Stimulated activated CD4-positive, alpha-beta T cell treated with anti-CD3 and anti-CD28 coated beads, TNF-alpha, amount 100 ng/mL, for 1 hour (primary cell): ENCODE results near the gene WEE2.
"Not testable (repeated sequence)": the region's sequence is repeated elsewhere in the genome, so short reads cannot be mapped to it uniquely, and the experiment has no call there.

Experiments used
- DNase-seq, 3 donors: peaks; one replicate each; pipeline ENCODE4 v3.0.0-alpha.2; 2020; ENCODE audit warnings: low read depth in 3 of 3, low spot score in 1 of 3

The WEE2 gene

DNA sequence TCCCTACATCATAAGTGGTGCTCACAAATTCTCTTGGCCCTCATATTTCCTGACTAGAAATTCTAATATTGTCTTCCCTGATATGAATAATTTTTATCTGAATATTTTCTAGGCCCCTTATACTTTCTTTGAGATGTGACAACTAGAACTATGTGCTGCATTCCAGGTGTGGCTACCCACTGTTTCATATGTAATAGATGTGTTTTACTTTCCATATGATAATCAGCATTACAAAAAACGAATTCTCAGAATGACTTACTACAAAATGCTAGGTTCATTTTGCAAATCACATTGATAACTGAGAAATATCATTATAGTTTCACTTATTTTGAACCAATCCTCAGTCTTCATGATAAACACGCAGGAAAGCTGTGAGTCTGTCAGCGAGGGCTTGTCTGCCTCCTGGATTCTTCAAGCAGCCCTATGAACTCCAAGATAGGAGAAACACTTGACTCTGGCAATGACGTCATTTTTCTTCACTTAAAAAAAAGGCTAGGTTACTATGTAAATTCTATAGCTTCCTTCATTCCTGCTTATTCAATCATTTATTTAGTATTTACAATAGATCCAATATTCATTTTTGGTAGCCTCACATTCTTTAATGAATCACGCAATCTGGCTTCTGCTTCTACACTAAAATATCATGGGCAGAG lies 4.6 kb downstream of the WEE2 start:
- DNase-seq = no peak

DNA sequence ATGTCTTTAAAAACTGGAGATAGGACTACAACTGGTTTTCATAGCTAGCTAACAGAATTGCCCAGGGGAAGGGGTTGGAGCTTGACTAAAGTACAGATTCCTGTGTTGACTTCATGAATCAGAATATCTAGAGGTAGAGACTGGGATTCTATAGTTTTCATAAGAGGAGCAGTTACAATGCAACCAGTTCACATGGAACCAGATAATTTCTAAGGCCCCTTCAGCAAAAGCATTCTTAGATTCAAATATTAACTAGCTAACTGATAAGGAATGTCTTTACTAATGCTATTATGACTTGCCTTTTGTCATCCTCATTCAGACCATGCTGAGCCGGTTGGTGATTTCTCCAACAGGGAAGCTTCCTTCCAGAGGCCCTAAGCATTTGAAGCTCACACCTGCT lies 5.7 kb downstream of the WEE2 start:
- no peak for DNase-seq

DNA sequence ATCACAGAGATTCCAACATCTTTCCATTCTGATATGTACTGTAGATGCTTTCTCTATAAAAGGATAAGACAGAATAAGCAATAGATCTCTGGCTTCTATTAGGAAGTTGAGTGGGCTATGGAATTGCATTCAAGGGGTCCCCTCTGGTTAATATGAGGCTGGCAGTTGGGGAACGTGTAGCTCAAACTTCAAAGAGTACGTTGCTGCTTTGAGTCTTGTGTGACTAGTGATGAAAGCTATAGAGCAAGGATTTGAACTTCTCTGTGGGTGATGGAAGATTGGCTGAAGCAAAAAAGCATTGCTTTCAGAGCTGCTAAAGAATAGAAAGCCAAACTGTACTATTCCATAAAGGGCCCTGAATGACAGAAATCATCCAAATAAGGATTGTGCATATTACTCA lies 6.4 kb downstream of the WEE2 start:
- no peak for DNase-seq

DNA sequence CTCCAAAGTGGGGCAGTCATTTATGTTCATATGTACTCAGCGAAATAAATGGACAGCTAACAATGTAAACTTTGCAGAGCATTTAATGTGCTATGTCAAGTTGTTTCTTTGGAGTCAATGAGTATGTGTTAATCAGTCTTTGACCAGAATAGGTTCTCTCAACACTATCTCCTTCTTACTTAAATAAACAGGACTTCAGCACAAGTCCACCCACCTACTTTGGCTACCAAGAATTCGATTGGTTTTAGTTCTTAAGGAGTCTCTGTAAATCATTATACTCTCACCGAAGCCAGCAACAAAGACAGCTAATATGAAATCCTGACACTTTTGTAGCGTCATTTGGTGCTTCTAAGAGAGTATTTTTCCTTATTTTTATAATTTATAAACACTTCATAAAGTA lies 6.9 kb downstream of the WEE2 start:
- DNase-seq = no peak

DNA sequence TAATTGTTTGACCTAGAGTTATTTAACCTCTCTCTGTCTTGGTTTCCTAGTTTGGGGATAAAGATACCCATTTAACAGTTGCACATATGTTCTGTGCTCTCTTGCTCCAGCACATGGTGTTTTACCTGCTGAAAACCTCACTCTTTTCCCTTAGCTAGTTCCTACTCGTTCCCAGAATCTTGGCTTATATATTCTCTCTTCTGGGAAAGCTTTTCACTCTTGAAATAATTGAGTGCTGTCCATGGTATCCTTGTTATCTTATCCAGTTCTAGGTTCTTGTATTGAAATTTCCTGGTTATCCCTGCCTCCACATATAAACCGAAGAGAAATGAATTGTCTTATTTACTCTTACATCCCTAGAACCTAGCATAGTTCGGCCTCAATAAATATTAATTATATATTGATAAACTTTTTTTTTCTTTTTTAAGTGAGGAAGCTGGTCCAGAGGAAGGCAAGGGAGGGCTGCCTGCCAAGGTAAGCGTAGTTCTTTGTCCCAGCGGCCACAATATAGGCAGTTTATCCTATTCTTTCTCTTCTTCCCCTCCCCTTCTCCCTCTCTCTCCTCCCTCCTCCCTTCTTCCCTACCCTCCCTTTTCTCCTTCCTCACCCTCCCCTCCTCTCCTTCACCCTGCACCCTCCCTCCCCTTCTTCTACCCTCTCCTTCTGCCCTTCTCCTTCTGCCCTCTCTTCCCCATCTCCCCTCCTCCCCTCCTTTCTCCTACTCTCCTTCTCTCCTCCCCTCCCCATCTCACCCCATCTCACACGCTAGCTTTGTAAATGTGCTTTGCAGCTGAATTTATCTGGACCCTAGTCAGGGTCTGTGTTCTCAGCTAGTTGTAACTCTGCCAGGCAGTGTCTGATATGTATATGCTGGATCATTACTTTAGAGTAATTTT lies 7.9 kb downstream of the WEE2 start:
- DNase-seq = no peak

DNA sequence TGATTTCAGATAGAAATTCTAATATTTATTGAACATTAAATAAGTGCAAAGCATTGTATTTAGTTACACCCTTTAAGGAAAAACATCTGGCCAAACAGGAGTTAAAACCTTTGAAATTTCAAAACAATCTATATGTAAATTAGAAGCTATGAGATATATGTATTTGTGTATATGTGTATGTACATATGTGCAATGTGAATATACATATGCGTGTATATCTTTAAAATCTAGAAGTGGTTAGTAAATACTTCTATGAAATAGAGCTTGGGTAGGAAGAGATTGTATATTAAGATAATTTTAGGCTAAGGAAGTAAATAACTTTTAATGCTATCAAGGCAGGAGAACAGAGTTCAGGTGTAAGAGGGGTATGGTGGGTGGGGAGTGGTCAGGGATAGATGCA lies 9.3 kb downstream of the WEE2 start:
- no peak for DNase-seq

DNA sequence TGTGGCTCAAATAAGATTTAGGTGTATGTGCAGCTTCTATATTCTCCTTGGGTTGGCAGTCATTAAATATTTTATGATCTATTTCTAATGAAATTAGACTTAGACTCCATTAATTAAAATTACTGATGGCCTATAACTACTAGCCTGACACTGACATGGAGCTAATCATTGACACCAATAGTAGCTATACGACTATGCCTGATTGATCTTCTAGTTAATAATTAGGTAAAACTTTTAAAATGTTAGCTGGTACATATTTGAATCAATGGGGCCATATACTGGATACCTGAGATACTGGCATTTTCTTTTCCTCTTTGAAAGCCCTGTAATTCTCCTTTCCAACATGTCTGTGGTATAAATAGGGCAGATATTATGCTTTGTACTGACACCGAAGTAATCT lies 14.4 kb downstream of the WEE2 start:
- DNase-seq = no peak

DNA sequence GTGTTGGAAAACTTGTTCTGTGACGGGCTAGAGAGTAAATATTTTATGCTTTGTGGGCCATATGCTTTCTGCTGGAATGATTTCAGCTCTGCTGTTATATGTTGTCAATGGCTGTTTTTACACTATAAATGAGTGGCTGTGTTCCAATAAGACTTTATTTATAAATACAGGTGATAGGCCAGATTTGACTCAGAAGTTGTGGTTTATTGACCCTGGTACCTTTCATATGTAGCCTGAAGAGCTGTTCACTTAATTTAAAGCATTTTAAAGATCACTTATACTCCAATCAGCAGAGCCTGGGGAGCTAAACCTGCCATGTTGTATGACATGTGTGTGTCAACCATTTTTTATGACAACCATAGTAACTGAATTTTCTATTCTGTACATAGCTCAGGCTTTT lies 20.9 kb downstream of the WEE2 start:
- DNase-seq = no peak

DNA sequence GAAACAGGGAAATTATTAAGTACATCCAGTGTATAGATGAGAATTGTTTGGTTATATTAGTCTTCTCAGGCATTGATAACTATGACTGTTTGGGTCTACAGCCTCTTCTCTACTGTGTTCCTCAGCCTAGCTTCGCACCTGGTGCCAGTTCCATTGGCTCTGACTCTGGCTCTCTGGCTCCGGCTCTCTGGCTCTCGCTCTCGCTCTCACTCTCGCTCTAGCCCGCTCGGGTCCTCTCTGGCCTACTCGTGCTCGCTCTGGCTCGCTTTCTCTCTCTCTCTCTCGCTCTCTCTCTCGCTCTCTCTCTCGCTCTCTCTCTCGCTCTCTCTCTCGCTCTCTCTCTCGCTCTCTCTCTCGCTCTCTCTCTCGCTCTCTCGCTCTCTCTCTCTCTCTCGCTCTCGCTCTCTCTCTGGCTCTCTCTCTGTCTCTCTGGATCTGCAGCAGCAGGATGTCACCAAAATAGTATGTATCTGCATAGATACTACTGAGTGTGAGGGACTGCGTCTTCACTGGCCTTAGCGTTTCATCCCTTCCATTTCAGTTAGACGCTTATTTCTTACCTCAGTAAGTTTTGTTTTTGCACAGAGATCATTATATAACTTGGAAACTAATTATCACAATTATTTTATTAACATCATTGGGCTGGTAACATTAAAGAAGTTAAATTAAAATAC lies 23.5 kb downstream of the WEE2 start:
- DNase-seq = no peak

DNA sequence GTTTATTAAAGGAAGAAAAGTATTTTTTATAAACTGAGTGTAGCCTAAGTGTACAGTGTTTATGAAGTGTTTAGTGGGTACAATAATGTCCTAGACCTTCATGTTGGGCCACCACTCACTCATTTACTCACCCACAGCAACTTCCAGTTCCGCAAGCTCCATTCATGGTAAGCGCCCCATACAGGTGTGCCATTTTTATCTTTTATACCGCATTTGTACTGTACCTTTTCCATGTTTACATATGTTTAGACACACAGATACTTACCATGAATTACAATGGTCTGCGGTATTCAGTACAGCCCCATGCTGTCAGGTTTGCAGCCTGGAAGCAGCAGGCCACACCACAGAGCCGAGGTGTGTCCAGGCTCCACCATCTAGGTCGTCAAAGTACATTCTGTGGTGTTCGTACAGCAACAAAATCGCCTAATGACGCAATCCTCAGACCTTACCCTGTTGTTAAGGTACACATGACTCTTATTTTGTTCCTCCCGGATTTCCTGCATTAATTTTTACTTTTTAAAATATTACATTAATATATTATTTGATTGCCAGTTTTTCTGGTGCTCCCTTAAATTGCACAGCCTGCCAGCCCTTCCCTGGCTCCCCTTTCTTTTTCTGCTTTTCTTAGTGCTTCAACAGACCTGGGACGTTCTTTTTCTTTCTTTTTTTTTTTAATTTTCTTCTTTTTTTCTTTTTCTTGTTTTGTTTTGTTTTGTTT lies 29.1 kb downstream of the WEE2 start:
- no peak for DNase-seq

DNA sequence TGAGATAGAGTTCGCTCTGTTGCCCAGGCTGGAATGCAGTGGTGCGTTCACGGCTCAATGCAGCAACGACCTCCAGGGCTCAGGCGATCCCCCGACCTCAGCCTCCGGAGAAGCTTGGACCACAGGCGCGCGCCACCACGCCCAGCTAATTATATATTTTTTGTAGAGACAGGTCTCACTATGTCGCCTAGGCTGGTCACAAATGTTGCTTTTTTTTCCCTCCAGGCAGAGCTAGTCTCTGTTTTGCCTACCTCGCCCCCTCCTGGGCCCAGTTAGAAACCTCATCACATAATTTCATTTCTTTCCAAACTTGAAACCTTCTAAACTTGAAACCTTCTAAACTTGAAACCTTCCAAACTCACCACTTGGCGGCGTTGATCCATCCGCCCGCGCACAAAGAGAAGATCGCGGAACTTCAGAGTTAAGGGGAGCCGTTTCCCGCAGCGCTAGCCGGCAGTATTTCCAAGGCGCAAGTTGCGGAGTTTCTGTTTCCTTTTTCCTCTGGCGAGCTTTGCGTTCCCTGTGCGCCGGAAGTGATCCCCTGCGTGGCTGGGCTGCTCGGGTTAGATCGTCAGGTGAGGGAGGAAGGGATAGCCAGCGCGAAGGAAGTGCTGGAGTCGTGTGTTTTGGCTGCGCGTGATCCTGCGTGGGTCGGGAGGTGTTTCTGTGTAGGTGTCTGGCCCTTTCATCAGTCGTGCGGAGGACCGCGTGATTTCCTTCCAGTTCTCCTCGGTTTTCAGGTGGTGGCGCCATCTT lies 29.9 kb downstream of the WEE2 start, which contains the start of gene SSBP1:
TSS of gene SSBP1 (plus strand) at position 523 of the 756 bp plus-strand sequence. CDS start 809 bp downstream, outside the sequence.
- DNase-seq = peak; percentile 68 to 81 (median 76)

DNA sequence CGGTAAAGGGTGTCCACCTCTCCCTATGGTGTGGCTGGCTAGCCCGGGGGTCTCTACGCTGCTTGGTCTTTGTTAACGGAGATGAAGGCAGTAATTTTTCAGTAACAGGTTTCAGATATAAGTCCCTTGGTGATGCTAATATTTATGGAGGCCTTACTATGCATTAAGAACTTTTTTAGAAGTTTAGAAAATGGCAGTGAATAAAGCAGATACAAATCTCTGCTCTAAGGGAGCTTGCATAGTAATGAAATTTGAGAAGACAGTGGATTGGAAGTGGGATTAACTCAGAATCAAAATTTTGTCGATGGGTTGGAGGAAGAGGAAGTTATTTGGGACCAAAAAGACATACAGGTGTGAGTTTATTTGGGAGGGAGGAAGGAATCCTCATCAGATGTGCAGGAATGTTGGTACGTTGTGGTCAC lies 30.4 kb downstream of the WEE2 start:
- DNase-seq = no peak

DNA sequence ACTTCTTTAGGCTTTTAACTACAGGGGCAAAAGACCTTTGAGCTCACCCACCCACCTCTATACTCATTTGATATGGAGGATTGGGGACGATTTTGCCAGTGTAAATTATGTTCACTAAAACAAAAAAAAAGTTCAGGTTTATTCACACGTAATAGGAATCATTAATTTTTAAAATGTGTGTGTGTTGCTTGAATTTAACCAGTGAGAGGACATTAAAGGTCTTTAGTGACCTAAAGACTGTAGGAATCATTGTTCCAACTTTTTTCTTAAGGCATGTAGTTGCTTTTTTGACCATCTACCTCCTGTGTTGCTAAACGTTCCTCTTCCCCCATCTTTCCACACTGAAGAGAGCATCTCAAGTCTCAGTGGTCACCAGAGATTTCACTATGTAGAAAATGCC lies 31.1 kb downstream of the WEE2 start:
- no peak for DNase-seq

DNA sequence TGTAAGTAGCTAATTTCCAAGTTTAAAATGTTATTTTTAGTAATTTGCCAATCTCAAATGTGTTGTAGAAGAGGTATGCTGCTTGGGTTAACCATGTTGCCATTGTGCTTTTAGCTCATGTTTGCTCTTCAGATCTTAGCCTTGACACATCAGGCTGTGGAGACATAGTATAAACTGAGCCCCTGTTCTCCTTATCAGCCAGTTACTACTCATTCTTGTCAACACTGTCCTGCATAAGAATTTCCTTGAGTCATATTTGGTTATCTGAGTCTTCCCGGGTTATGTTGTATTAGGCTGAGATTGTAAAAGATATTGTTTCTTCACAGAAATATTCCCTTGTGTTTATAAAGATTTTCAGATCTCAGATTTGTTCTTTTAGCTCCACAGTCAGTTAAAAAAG lies 34.1 kb downstream of the WEE2 start:
- DNase-seq = no peak

DNA sequence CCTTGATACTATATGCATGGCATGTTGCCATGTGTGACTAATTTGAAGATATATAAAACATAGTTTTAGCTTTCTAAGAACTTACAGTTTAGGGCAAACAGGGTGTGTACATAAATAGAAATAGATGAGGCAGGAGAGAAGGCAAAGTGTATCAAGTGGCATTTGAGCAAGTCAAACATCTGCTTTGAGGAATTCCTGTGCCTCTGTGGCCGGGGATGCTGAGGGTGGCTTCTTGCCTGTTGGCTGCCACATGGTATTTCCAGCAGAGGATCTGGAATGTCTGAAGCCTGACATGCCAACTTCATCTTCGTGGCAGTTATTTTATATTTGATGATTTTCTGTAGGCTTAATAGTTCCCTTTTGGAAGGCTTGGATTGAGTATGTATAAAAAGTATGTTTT lies 36.0 kb downstream of the WEE2 start:
- DNase-seq = no peak

DNA sequence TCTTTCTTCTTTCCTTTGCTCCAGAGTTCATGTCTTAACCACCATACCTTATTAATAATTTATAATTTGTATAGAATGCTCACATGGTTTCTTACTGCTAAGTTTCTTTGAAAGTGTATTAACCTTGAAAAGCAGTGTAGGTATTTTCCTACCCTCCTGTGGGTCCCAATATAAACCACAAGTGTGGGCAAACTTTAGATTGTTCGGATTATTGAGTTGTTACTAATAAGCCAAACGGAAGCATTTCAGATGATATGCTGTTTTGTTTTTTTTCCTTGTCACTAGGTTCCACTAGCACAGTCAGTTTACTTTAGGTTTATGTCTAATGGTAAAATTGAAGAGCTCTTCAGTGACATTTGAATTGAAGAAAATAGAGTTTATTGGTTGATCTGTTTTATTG lies 40.2 kb downstream of the WEE2 start:
- no peak for DNase-seq

DNA sequence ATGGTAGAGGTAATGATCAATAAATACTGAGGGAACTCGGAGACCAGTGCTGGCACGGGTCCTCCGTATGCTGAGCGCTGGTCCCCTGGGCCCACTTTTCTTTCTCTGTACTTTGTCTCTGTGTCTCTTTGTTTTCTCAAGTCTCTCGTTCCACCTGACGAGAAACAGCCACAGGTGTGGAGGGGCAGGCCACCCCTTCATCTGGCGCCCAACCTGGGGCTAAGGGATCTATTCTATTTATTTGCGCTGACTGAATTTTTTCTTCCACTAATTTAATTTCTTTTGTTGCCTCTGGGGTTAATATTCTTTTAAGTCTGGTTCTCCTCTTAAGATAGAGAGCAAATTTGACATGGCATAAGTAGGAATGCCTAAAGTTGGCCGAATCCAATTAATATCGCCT lies 43.8 kb downstream of the WEE2 start:
- not testable (repeated sequence) for DNase-seq

DNA sequence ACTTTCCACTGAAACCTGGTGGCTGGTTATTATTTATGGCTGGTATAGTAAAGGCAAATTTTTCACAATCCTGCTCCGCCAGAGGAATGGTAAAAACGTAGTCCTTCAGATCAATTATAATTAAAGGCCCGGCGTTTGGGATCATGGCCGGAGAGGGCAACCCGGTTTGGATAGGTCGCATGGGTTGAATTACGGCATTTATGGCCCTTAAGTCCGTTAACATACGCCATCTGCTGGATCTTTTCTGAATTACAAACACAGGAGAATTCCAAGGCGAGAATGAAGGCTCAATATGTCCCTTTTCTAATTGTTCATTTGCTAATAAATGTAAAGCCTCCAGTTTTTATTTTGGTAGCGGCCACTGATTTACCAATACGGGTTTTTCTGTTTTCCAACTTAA lies 44.5 kb downstream of the WEE2 start:
- DNase-seq = no peak

DNA sequence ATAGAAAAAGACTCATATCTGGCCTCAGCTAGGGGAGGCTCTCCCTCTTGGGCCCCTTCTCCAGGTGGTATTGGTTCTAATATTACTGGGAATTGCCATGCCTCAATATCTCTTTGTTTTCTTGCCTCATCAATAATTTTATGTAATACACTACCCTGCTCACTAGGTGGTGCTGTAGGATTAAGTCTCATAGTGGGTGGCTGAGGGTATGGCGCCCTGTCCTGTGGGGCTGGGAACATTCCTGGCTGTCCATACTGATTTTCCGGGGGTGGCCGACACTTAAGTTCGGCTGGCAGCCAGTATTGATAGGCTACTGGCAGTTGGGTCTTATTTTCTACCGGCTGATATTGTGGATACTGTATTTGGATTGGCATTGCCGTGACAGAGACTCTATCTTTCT lies 46.8 kb downstream of the WEE2 start:
- DNase-seq = no peak

DNA sequence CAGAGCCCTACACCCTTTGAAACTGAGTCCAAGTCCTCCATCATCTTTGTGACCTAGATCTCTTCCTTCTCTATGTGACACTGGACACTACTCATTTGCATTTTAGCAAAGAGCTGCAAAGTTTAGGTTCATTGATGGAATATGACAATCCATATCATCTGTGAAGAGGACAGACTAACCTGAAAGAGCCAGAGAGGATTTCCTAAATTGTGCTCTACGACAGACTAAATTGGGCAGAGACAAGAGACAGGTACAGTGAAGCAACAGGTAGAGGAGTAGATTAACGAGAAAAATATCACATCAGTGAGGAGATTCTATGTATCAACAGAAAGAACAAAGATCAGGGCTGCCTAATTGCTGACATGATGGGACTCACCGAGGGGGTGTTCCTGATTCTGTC lies 55.6 kb downstream of the WEE2 start, which contains the start of gene TAS2R3:
TSS of gene TAS2R3 (plus strand) at position 301 of the 400 bp plus-strand sequence. CDS start at position 363, 62 bp downstream.
- no peak for DNase-seq
